Fibroblast of the aortic adventitia (primary cell): ENCODE data around the gene GTF2I. TPM values are rescaled to one million over a fixed set of nuclear protein-coding genes. Genes with fewer than 3 reads are reported as not detected.
"Not testable (repeated sequence)": the region's sequence is repeated elsewhere in the genome, so short reads cannot be mapped to it uniquely, and the experiment has no call there.

Experiments used
- DNase-seq: peaks from one replicate; pipeline ENCODE4 v3.0.0-alpha.2; 2010; ENCODE audit warnings: low read depth
- H3K4me3 ChIP-seq: 2 replicates; pipeline ENCODE4 v1.5.1; 2011; ENCODE audit warnings: low read depth, mild to moderate bottlenecking, control low read depth, low read length, moderate library complexity
- CTCF ChIP-seq: IDR thresholded peaks from 2 replicates; pipeline ENCODE4 v1.5.1; 2011; ENCODE audit warnings: mild to moderate bottlenecking, low read length, control low read depth, inconsistent platforms; ENCODE audit not compliant: insufficient read depth
- total RNA-seq: library from RNA; depleted of rRNA; stranded (reverse); fragments of >200 nt; gene quantifications from 2 replicates; pipeline ENCODE4 v1.2.3, GENCODE V29; 2012; ENCODE audit warnings: low replicate concordance

Gene GTF2I
- total RNA-seq, 1 donor: 109 TPM

- DNase-seq: peak; percentile 86
- no peak for TF ChIP-seq CTCF
- peak overlapping the region; percentile 82 for H3K4me3 ChIP-seq
These were observed 873 bp downstream of the GTF2I start for GRCh38 chr7:74658178-74659004.

- not testable (repeated sequence) for H3K4me3 ChIP-seq, DNase-seq
These were observed 2.7 kb downstream of the GTF2I start for GRCh38 chr7:74660202-74660601.

GRCh38 chr7:74661836-74662794, 4.6 kb downstream of the GTF2I start:
- DNase-seq: peak; percentile 11
- not testable (repeated sequence) for H3K4me3 ChIP-seq

- no peak overlapping the region for H3K4me3 ChIP-seq
- no peak for DNase-seq
- no peak for TF ChIP-seq CTCF
These were observed 7.9 kb downstream of the GTF2I start for GRCh38 chr7:74665296-74665938.

- H3K4me3 ChIP-seq, DNase-seq: not testable (repeated sequence)
These were observed 9.5 kb downstream of the GTF2I start for GRCh38 chr7:74667013-74667412.

GRCh38 chr7:74667520-74667919, 10.0 kb downstream of the GTF2I start:
- not testable (repeated sequence) for DNase-seq, H3K4me3 ChIP-seq

- no peak for TF ChIP-seq CTCF
- no peak for DNase-seq
- H3K4me3 ChIP-seq: no peak overlapping the region
These were observed 14.1 kb downstream of the GTF2I start for GRCh38 chr7:74671602-74672001.

- H3K4me3 ChIP-seq: no peak overlapping the region
- no peak for DNase-seq
- no peak for TF ChIP-seq CTCF
These were observed 14.9 kb downstream of the GTF2I start for GRCh38 chr7:74672343-74672915.
